ENCODE results near the gene PDZD11.

PDZD11 gene, protein sequence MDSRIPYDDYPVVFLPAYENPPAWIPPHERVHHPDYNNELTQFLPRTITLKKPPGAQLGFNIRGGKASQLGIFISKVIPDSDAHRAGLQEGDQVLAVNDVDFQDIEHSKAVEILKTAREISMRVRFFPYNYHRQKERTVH

DNA sequence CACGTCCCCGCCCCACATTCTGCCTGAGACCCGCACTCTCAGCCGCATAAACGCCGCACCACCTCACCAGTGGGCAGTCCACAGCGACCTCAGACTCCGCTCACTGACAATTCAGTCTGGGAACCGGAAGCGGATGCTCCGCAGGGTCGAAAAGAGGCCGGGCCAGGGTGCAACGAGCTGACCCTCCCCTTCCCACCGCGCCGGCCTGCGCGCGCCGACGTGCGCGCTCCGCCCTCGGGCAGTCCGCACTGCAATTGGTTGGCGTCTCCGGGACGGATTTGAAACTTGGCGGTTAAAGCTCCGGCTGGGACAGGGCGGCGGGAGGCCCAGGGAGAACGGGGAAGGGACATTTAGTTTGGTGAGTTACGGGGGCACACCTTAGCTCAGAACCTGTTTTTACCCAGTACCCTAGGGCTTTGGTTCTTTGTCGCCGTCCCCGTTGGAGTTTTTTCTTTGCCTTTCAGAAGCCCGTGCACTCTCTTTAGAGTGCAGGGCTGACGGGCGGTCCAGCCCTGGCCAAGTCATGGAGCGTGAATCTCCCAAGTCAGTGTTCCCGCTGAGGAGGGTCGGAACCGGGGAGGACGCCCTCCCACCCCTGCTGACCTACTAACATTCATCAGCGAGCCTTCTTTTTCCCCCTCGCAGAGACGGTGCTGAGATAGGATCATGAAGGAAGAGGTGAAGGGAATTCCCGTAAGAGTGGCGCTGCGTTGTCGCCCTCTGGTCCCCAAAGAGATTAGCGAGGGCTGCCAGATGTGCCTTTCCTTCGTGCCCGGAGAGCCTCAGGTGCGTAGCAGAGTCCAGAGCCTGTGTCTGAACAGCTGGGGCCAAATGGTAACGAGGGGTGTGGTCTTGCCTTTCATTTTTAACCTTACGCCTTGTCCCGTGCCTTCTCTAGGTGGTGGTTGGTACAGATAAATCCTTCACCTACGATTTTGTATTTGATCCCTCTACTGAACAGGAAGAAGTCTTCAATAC, at the start of gene PDZD11, which contains the start of gene KIF4A:
Gene PDZD11, minus strand, starts transcription at position 135 of the 978 bp plus-strand sequence. CDS start 586 bp downstream, outside the sequence.
Gene KIF4A, plus strand, starts transcription at position 312 of the 978 bp plus-strand sequence. Its CDS starts 355 bp downstream, at position 667.
- H3K27ac ChIP-seq (ENCODE audit: low read depth, low read length), result peak within 1 kb of the TSS; percentile 77
- no peak for TF ChIP-seq EZH2phosphoT487 (conservative IDR thresholded peaks at IDR 0.05; ENCODE audit: low read length)
- TF ChIP-seq, protein P1, sequence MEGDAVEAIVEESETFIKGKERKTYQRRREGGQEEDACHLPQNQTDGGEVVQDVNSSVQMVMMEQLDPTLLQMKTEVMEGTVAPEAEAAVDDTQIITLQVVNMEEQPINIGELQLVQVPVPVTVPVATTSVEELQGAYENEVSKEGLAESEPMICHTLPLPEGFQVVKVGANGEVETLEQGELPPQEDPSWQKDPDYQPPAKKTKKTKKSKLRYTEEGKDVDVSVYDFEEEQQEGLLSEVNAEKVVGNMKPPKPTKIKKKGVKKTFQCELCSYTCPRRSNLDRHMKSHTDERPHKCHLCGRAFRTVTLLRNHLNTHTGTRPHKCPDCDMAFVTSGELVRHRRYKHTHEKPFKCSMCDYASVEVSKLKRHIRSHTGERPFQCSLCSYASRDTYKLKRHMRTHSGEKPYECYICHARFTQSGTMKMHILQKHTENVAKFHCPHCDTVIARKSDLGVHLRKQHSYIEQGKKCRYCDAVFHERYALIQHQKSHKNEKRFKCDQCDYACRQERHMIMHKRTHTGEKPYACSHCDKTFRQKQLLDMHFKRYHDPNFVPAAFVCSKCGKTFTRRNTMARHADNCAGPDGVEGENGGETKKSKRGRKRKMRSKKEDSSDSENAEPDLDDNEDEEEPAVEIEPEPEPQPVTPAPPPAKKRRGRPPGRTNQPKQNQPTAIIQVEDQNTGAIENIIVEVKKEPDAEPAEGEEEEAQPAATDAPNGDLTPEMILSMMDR (IDR thresholded peaks at IDR 0.05; ENCODE audit: insufficient read depth, low read length, poor library complexity, severe bottlenecking), result no peak
- H3K9me2 ChIP-seq (replicated peaks; ENCODE audit: insufficient read depth, low read length), result no peaks in the 10 kb centered on the region
- H2AFZ ChIP-seq (ENCODE audit: low read depth, low read length, severe bottlenecking), result peak within 1 kb of the TSS; percentile 41
- H3K4me3 ChIP-seq (ENCODE audit: insufficient read depth, low read length, poor library complexity, severe bottlenecking), result peak within 1 kb of the TSS; percentile 89
- H3K36me3 ChIP-seq (ENCODE audit: low read length), result 0 out of 2 replicates have a peak, but pooled peaks cover 2% of the 10 kb centered on the region
- H3K79me2 ChIP-seq (ENCODE audit: insufficient read depth, low read length), result peaks cover 47% of the 10 kb centered on the region
- peak within 1 kb of the TSS; percentile 89 for H3K4me2 ChIP-seq (ENCODE audit: low read depth, low read length, poor library complexity, severe bottlenecking)
- no peaks in the 10 kb centered on the region for H4K20me1 ChIP-seq (ENCODE audit: low read depth, low read length)
- H3K27me3 ChIP-seq (ENCODE audit: low read length), result no peaks in the 10 kb centered on the region
- H3K9ac ChIP-seq (ENCODE audit: low read length), result peak within 1 kb of the TSS; percentile 89
- H3K9me3 ChIP-seq (ENCODE audit: insufficient read depth, low read length), result no peaks in the 10 kb centered on the region
- no peaks in the 10 kb centered on the region for H3F3A ChIP-seq (ENCODE audit: insufficient read depth)

DNA sequence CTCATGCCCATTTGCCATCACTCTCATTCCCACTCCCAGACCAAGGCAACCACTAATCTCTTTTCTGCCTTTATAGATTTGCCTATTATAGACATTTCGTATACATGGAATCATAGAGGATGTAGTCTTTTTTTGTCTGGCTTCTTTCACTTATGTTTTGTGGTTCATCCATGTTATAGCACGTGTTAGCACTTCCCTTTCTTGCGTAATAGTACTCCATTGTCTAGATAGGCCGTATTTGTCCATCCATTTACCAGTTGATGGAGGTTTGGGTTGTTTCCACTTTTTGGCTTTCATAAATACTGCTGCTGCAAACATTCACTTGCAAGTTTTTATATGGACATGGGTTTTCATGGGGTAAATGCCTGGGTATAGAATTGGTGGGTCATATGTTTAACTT, 48.6 kb upstream of the PDZD11 start:
- peaks cover 5% of the 10 kb centered on the region; the same call in 1 of the 2 replicates for H3K36me3 ChIP-seq (ENCODE audit: low read length)
- no peak overlapping the region for H3K4me3 ChIP-seq (ENCODE audit: insufficient read depth, low read length, poor library complexity, severe bottlenecking)
- H3K27me3 ChIP-seq (ENCODE audit: low read length), result no peaks in the 10 kb centered on the region
- H4K20me1 ChIP-seq (ENCODE audit: low read depth, low read length), result no peaks in the 10 kb centered on the region
- H3K27ac ChIP-seq (ENCODE audit: low read depth, low read length), result no peak overlapping the region
- no peak overlapping the region for H2AFZ ChIP-seq (ENCODE audit: low read depth, low read length, severe bottlenecking)
- H3K79me2 ChIP-seq (ENCODE audit: insufficient read depth, low read length), result no peaks in the 10 kb centered on the region
- H3K4me2 ChIP-seq (ENCODE audit: low read depth, low read length, poor library complexity, severe bottlenecking), result no peak overlapping the region
- no peaks in the 10 kb centered on the region for H3K9me2 ChIP-seq (replicated peaks; ENCODE audit: insufficient read depth, low read length)
- H3K9ac ChIP-seq (ENCODE audit: low read length), result no peak overlapping the region
- no peaks in the 10 kb centered on the region for H3K9me3 ChIP-seq (ENCODE audit: insufficient read depth, low read length)
- TF ChIP-seq, protein P1 (IDR thresholded peaks at IDR 0.05; ENCODE audit: insufficient read depth, low read length, poor library complexity, severe bottlenecking), result no peak
- no peak for TF ChIP-seq EZH2phosphoT487 (conservative IDR thresholded peaks at IDR 0.05; ENCODE audit: low read length)
- H3F3A ChIP-seq (ENCODE audit: insufficient read depth), result no peaks in the 10 kb centered on the region

DNA sequence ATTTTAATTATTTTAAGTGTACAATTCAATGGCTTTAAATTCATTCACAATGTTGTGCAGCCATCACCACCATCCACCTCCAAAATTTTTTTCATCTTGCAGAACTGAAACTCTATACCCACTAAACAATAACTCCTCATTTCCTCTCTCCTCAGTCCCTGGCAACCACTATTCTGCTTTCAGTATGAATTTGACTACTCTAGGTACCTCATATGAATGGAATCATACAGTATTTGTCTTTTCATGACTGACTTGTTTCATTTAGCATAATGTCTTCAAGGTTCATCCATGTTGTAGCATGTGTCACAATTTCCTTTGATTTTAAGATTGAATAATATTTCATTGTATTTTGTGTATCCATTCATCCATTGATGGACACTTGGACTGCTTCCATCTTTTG, 47.0 kb upstream of the PDZD11 start:
- Histone ChIP-seq H2AFZ (ENCODE audit: low read depth, low read length, severe bottlenecking) (no peak overlapping the region), H3K36me3 (ENCODE audit: low read length) (no peaks in the 10 kb centered on the region), H3K9me2 (replicated peaks; ENCODE audit: insufficient read depth, low read length) (no peaks in the 10 kb centered on the region), H3K9me3 (ENCODE audit: insufficient read depth, low read length) (no peaks in the 10 kb centered on the region), H3K9ac (ENCODE audit: low read length) (no peak overlapping the region), H3K79me2 (ENCODE audit: insufficient read depth, low read length) (no peaks in the 10 kb centered on the region), H3F3A (ENCODE audit: insufficient read depth) (no peaks in the 10 kb centered on the region), H3K27me3 (ENCODE audit: low read length) (no peaks in the 10 kb centered on the region), H3K4me2 (ENCODE audit: low read depth, low read length, poor library complexity, severe bottlenecking) (no peak overlapping the region), H3K4me3 (ENCODE audit: insufficient read depth, low read length, poor library complexity, severe bottlenecking) (no peak overlapping the region), H4K20me1 (ENCODE audit: low read depth, low read length) (no peaks in the 10 kb centered on the region), H3K27ac (ENCODE audit: low read depth, low read length) (no peak overlapping the region)
- TF ChIP-seq, protein P1 (IDR thresholded peaks at IDR 0.05; ENCODE audit: insufficient read depth, low read length, poor library complexity, severe bottlenecking), result no peak
- no peak for TF ChIP-seq EZH2phosphoT487 (conservative IDR thresholded peaks at IDR 0.05; ENCODE audit: low read length)
